HG03469 (cell line): ENCODE measurements around the gene SMS.

Source experiments
- ATAC-seq: cut with Tn5 transposase; IDR thresholded peaks from one replicate; pipeline ENCODE4 v1.9.1; 2021; ENCODE audit warnings: mild to moderate bottlenecking, moderate library complexity, moderate number of reproducible peaks; ENCODE audit not compliant: unreplicated experiment

SMS gene

GRCh38 chrX:21975242-21975641 lies 34.7 kb downstream of the SMS start:
- no peak for ATAC-seq

- no peak for ATAC-seq
Observed at GRCh38 chrX:21975812-21976211, 35.3 kb downstream of the SMS start.

GRCh38 chrX:21978346-21978745 lies 37.8 kb downstream of the SMS start:
- ATAC-seq: no peak

GRCh38 chrX:21982311-21982710 lies 41.8 kb downstream of the SMS start:
- no peak for ATAC-seq

- peak; percentile 80 for ATAC-seq
Observed at GRCh38 chrX:21985332-21985777, 44.8 kb downstream of the SMS start.

GRCh38 chrX:21986596-21986995 lies 46.1 kb downstream of the SMS start:
- ATAC-seq: no peak

GRCh38 chrX:21989384-21989783 lies 48.9 kb downstream of the SMS start:
- no peak for ATAC-seq

- ATAC-seq: no peak
Observed at GRCh38 chrX:21990832-21991231, 50.3 kb downstream of the SMS start.

- no peak for ATAC-seq
Observed at GRCh38 chrX:21991504-21991903, 51.0 kb downstream of the SMS start.

- peak; percentile 77 for ATAC-seq
Observed at GRCh38 chrX:21993265-21993664, 52.8 kb downstream of the SMS start.

- ATAC-seq: no peak
Observed at GRCh38 chrX:21996872-21997455, 56.5 kb downstream of the SMS start.

- no peak for ATAC-seq
Observed at GRCh38 chrX:21998037-21998436, 57.5 kb downstream of the SMS start.

GRCh38 chrX:22004866-22005265 lies 64.4 kb downstream of the SMS start:
- no peak for ATAC-seq

- no peak for ATAC-seq
Observed at GRCh38 chrX:22012051-22012450, 71.5 kb downstream of the SMS start.

- ATAC-seq: no peak
Observed at GRCh38 chrX:22012931-22013330, 72.4 kb downstream of the SMS start.

- no peak for ATAC-seq
Observed at GRCh38 chrX:22015139-22015750, 74.7 kb downstream of the SMS start.

- ATAC-seq: no peak
Observed at GRCh38 chrX:22021751-22022324, 81.3 kb downstream of the SMS start.

GRCh38 chrX:22024577-22024976 lies 84.1 kb downstream of the SMS start:
- no peak for ATAC-seq

- no peak for ATAC-seq
Observed at GRCh38 chrX:22025751-22026150, 85.2 kb downstream of the SMS start.

GRCh38 chrX:22026731-22027130 lies 86.2 kb downstream of the SMS start:
- ATAC-seq: no peak

GRCh38 chrX:22032084-22032483 lies 91.6 kb downstream of the SMS start, which contains the start of gene PHEX:
Gene PHEX, plus strand, starts transcription at chrX:22032325. Its CDS starts 681 bp downstream, at chrX:22033006.
- ATAC-seq: no peak

GRCh38 chrX:22032506-22032905 lies 92.0 kb downstream of the SMS start:
- ATAC-seq: no peak
